ENCODE data around the gene TRPV6.

TRPV6 gene

GRCh38 chr7:142867398-142868187 is 18.0 kb downstream of the TRPV6 start:
- DNase-seq: no peak

DNA sequence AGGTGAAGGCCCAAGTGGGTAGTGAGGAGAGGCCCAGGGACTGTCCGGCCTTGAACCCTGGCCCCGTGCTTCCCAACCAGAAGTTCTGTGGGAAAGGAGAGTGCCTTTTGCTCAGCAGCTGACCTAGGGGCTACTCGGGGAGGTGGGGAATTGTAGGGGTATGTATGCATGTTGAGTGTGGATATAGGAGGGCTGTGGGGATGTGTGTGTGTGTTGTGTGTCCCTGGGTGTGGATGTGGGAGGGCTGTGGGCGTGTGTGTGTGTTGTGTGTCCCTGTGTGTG is 18.5 kb downstream of the TRPV6 start:
- no peak for DNase-seq

DNA sequence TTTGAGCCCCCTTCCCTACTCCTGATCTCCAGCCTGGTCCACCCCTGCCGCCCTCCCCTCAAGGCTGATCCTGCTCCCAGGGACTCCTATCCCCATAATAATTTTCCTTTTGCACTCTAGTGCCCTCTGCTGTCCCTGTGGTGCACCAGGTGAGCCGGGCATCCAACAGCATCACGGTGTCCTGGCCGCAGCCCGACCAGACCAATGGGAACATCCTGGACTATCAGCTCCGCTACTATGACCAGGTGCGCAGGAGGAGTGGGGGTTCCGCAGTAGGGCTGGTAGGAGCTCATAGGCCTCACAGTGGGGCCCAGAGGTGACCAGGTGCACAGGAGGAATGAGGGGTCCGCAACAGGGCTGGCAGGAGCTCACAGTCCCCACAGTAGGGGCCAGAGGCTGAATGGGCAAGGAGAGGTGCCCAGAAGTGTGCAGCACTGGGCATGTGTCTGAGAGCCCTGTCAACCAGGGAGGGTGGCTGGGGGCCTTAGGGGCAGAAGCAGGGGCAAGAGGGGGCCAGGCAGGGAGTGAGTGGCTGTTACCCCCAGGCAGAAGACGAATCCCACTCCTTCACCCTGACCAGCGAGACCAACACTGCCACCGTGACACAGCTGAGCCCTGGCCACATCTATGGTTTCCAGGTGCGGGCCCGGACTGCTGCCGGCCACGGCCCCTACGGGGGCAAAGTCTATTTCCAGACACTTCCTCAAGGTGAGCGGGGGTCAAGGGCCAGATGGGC is 19.0 kb downstream of the TRPV6 start:
- no peak for DNase-seq

GRCh38 chr7:142865766-142866165 is 19.8 kb downstream of the TRPV6 start:
- no peak for DNase-seq

GRCh38 chr7:142864980-142865747 is 20.4 kb downstream of the TRPV6 start:
- DNase-seq: no peak

DNA sequence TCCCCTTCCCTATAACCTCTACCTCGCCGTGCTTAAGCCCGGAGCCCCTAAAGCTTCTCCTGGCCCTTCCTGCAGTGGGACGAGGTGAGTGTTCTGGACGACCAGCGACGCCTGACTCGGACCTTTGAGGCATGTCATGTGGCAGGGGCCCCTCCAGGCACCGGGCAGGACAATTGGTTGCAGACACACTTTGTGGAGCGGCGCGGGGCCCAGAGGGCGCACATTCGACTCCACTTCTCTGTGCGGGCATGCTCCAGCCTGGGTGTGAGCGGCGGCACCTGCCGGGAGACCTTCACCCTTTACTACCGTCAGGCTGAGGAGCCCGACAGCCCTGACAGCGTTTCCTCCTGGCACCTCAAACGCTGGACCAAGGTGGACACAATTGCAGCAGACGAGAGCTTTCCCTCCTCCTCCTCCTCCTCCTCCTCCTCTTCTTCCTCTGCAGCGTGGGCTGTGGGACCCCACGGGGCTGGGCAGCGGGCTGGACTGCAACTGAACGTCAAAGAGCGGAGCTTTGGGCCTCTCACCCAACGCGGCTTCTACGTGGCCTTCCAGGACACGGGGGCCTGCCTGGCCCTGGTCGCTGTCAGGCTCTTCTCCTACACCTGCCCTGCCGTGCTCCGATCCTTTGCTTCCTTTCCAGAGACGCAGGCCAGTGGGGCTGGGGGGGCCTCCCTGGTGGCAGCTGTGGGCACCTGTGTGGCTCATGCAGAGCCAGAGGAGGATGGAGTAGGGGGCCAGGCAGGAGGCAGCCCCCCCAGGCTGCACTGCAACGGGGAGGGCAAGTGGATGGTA is 21.5 kb downstream of the TRPV6 start:
- no peak for DNase-seq

- no peak for DNase-seq
Measured at GRCh38 chr7:142862786-142863400, 22.7 kb downstream of the TRPV6 start.

DNA sequence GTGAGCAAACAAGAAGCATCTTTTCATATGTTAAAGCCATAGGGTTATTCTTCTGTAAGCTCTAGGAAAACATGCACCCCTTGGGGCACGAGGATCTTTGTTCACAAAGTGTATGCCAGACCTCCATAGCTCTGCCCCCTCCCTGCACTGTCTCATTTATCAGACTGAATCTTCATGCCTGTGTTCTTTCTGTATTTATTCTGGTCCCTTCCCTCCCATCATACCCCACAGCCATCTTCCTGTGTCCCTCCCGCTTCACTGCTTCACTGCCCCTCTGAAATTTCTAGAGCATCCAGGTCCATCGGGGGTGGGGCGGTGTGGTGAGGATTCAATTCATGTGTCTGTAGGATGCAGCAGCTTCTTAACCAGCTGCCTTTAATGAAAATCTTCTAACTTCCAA is 23.2 kb downstream of the TRPV6 start:
- DNase-seq: no peak

DNA sequence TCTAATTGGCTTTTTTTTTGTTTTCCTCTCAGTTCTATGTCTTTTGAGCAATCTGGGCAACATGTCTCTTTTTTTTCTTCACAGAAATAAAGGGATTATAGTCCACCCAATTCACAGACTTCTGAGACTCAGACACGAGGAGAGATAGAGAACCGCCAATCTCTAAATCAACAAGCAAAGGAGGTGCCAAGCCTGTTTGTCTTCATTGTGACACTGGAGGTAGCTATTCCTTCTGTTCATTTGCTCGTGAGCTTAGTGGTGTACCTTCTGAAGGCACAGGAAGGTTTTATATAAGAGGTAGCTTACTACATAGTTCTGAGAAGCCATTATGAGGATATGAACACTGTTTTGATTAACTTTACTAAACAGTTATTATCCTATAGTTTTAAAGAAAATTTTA is 24.6 kb downstream of the TRPV6 start:
- no peak for DNase-seq

DNA sequence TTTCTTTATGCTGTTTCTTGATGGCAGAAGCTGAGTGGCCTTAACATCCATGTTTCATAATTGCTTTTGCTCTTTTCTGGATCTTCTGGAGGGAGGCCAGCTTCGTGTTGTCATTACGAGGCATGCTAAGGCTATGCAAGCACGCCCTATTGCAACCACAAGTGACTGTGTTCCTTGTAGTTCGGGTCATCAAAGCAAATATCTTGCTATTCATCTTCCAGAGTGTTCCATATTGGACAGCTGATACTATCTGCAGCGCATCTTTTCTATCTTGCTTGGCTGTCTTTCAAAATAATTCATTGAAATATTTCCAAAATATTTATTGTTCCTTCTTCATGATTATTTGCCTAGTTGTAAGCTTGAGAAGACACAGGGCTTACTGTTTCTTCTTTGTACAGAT is 25.7 kb downstream of the TRPV6 start:
- DNase-seq: peak; percentile 45

GRCh38 chr7:142859411-142859810 is 26.1 kb downstream of the TRPV6 start:
- no peak for DNase-seq

- no peak for DNase-seq
Measured at GRCh38 chr7:142857625-142858024, 27.9 kb downstream of the TRPV6 start.

GRCh38 chr7:142856565-142857245 is 28.8 kb downstream of the TRPV6 start:
- DNase-seq: no peak

DNA sequence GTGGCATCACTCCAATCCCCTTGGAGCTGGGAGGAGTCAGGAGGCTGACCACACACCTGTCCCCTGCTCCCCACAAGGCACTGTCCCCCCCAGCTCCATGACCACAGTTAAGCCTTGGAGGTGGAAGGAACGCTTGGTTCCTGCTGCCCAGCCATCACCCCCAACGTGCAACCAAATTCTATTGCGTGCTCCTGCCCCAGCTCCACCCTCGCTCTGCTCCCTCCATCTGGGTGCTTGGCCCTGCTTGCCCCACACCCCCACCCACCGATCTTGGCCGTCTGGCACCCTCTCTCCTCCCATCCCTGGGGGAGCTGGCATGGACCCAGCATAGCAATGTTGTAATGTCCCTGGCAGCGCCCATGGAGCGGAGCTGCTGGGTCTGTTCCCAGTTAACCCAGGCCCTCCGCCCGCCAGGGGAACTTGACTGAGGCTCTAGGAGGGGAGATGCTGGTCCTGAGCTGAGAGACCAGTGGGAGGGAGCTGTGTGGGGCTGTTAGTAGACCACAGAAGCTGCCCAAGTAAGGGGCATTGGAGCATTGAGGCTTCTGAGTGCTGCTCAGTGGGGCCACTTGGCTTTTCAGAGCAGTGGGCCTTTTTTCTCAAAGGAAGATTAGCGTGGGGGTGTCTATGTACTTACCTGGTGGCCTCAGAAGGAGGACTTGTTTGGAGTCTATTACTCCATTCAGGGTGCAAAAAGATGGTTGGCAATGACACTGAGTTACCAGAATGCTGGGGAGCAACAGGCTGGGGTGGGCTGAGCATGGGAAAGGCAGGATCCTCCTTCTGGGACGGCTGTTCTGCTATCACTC is 29.6 kb downstream of the TRPV6 start:
- no peak for DNase-seq

DNA sequence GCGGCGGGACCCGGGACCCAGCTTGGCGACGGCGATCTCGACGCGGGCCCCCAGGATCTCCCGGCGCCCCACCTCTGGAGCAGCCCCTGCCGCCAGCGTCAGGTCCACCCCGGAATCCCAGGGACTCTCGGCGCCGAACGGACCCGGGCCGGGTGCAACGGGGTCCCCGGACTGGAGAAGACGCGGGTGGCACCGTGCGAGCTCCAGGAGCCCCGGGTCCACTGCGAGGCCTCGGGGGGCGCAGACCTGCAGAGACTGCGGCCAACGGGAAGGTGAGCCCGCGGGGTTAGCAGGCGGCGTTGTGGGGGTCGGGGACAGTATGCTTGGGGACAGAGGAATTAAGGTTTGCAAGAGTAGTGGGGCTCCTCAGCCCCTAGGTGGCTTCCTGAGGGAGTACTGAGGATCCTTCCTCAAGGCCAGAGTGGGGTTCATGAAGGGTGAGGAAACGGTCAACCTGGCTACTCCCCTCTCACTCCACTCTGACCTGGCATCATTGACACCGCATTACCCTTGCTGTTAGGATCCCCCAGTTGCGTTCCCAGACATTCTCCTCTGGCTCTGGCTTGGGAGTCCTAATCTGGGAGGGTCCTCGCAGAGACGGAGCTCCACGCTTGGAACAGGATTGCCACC is 30.3 kb downstream of the TRPV6 start:
- no peak for DNase-seq

DNA sequence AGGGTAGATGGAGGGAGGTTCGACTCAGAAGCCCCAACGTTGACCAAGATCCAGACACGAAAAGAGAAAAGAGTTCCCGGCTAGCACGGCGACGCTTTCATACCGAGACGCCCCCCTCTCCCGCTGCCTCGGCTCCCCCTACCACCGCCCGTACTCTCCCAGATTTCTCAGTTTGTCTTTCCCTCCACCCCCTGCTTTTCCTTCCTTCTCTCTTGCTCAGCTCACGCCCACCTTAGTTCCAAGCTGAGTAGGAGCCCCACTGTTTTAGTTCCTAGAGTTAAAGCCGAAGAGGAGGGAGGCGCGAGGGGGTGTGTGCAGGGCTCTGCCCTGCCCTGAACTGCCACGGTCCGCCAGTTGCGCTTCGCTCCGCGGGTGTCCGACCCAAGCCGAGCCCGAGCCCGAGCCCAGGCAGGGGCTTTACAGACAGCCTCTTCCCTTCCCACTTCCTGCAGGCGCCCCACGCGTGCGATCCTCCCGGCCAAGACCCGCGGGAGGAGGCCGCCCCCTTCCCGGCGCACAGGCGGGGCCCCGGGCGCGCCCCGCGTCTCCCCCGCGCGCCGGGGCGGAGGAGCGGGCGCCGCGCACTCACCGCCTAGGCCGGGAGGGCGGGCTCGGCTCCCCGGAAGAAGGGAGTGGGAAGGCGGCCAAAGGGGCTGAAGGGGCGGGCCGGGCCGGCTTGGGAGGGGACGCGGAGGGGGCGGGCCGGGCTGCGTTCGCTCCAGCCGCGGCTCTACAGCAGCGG is 31.0 kb downstream of the TRPV6 start, which contains the start of gene EPHB6:
Gene EPHB6, plus strand, starts transcription at position 705 of the 742 bp plus-strand sequence. CDS start 8,152 bp downstream, outside the sequence.
- DNase-seq: peak; percentile 61

GRCh38 chr7:142853739-142854371 is 31.7 kb downstream of the TRPV6 start:
- DNase-seq: peak; percentile 45

DNA sequence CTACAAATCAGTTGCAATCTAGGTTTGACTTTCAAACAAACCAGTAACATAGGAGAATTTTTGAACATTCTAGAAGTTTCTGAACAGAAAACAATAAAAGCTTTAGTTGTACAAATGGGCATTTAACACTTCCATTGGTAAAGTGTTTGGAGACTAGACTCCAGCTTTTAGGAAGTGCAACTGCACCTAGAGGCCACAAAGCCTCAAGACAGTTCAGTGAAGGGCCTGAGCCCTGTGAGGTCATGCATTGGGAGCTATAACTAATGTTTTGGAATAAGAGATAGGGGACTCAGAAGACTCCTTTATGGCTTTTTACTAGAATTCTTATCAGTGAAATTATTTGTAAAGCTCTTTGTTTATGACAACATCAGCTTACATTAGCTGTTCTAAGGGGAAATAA is 33.6 kb downstream of the TRPV6 start:
- DNase-seq: no peak

GRCh38 chr7:142851269-142851668 is 34.3 kb downstream of the TRPV6 start:
- DNase-seq: no peak

Data from fibroblast of skin of abdomen (primary cell).